Measurements from ENCODE around the gene EPHB1.

Gene EPHB1

DNA sequence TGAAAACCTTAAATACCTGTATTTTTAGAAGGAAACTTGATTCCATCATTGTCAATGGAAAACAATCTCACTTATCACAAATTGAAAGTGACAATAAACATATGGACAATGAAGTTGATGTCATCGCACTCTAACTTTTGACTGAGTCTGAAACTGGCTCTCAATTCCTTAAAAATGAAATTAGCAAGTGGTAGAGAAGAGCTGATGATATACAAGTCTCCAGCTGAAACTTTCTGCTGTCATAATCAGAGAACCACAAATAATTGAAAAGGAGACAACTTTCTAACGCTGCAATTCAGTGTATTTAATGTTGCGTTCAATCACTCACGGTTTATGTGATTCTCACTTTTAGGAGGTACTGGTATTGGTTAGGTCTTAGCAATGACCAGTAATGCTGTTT, 37.5 kb downstream of the EPHB1 start:
- no peak for TF ChIP-seq CTCF (conservative IDR thresholded peaks at IDR 0.05)
- no peak for TF ChIP-seq ZFX (IDR thresholded peaks at IDR 0.05)
- no peak overlapping the region for H3K27ac ChIP-seq

DNA sequence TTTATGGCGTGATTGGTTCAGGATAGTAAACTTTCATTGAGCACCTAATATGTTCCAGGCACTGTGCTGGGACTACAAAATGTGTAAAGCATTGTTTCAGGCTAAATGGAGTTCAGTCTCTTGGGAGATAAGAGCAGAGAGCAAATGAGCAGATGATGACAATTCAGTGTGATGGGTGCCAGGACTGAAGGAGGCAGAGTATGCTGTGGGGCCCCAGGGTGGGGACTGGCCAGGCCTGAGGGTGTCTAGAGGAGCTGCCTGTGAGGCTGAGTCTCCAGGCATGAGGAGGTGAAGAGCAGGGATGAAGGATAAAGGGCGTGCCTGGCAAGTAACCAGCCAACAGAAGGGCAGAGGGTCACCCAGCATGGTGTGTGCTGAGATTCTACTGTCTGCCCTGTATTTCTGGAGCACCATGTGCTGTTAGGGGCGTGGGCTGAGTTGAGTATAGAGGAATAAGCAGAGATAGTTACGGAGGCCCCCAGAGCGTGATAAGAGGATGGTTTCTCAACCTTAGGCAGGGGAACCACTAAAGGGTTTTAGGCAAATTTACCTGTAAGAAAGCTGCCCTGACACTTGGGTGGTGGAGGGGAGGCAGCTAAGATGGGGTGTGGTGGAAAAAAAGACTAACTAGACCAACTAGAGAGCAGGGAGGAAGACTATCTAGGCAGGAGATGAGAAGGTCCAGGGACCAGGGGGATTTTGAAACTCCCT, 38.5 kb downstream of the EPHB1 start:
- TF ChIP-seq CTCF (conservative IDR thresholded peaks at IDR 0.05) (no peak), ZFX (IDR thresholded peaks at IDR 0.05) (no peak)
- no peak overlapping the region for H3K27ac ChIP-seq

DNA sequence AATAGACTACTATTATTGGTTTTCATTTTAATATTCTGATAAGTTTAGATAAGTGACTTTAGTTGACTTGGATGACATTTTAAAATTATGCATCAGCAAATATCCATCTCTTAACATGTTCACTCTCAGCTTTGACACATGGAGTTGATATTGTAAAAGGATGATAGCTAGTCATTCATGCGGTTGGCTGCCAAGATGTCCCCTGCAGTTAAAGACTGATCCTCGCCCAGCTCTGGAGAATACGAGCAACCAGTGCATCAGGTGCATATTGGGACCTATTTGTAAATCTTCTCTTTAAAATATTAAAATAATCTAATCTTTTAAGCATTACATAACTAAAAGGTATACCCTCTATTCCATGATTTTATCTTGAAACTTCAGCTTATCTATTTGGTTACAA, 41.9 kb downstream of the EPHB1 start:
- TF ChIP-seq ZFX (IDR thresholded peaks at IDR 0.05) (no peak), CTCF (conservative IDR thresholded peaks at IDR 0.05) (no peak)
- H3K27ac ChIP-seq = no peak overlapping the region

DNA sequence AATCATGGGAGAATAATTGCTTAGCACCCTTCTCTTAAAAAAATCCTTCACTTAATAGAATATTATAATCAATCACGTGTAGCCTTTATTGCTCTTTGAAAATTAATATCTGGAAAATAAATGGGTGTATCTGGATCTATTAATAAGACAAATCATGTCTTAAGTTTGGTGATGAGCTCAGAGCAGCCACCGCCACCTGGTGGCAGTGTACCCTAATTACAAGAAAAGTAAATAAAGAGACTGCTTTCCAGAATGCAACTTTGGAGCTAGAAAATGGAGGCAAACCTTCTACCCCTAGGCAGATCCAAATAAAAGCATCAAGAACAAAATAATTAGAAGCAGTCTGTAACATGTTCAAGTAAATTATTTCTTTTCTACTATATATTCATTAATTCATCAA, 43.5 kb downstream of the EPHB1 start:
- TF ChIP-seq CTCF (conservative IDR thresholded peaks at IDR 0.05) (peak; percentile 72), ZFX (IDR thresholded peaks at IDR 0.05) (no peak)

GRCh38 chr3:134839422-134839821, 44.4 kb downstream of the EPHB1 start:
- TF ChIP-seq ZFX (IDR thresholded peaks at IDR 0.05) = no peak
- TF ChIP-seq CTCF (conservative IDR thresholded peaks at IDR 0.05) = no peak
- no peak overlapping the region for H3K27ac ChIP-seq

More for the DNA sequence above, 43.5 kb downstream of the EPHB1 start:
- no peak overlapping the region for H3K27ac ChIP-seq

GRCh38 chr3:134839990-134840389, 44.9 kb downstream of the EPHB1 start:
- no peak for TF ChIP-seq ZFX (IDR thresholded peaks at IDR 0.05)
- TF ChIP-seq CTCF (conservative IDR thresholded peaks at IDR 0.05) = no peak

DNA sequence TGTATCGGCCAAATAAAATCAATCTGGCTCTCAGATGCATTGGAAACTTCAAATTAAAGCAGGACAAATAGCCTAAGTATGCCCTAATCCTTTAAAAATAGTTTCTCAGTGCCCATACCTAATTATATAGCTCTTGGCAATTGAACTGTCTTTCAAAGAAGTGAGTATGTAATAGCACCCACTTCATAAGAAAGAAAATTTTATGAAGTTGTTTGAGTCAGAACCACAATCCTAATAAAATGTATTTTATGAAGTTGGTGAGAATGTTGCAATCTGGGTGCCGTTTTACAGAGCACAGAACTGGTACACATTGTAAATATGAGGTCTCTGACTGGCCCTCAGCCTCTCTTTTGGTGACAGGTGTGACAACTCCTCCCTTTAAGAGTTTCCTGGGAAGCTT, 45.4 kb downstream of the EPHB1 start:
- H3K27ac ChIP-seq = no peak overlapping the region
- TF ChIP-seq ZFX (IDR thresholded peaks at IDR 0.05) (no peak), CTCF (conservative IDR thresholded peaks at IDR 0.05) (no peak)

More at GRCh38 chr3:134839990-134840389, 44.9 kb downstream of the EPHB1 start:
- H3K27ac ChIP-seq = no peak overlapping the region

Data from C4-2B (cell line).